Testis (tissue), 2 donors: Measurements from ENCODE around the gene BPTF.

Experiments used
- CTCF ChIP-seq, 3 experiments: fragments of 450-650 bp in 2 of 3; fragments of 200-600 bp in 1 of 3; sonication (generic) in 1 of 3; IDR thresholded peaks; one replicate each; pipeline ENCODE4 v1.5.1; 2016 to 2019; ENCODE audit warnings: antibody characterized with exemption in 3 of 3, mild to moderate bottlenecking in 2 of 3, moderate library complexity in 1 of 3
- POLR2A ChIP-seq: fragments of 450-650 bp; IDR thresholded peaks from one replicate; pipeline ENCODE4 v1.6.1; 2017; ENCODE audit warnings: antibody characterized with exemption, mild to moderate bottlenecking, moderate library complexity

- TF ChIP-seq CTCF (IDR thresholded peaks at IDR 0.05) = no peak
- TF ChIP-seq POLR2A = no peak
These were observed 5.1 kb downstream of the BPTF start for GRCh38 chr17:67830440-67830839.
